A673 (cell line): ENCODE results near the gene LCE6A.

Source experiments
- EZH2 ChIP-seq: fragments of 200-600 bp; sonication (generic); IDR thresholded peaks from 2 replicates; pipeline ENCODE4 v1.6.1; 2017; ENCODE audit warnings: borderline replicate concordance, low read depth, mild to moderate bottlenecking, mixed read lengths, antibody characterized with exemption, low read length; ENCODE audit not compliant: poor library complexity, severe bottlenecking
- TF ChIP-seq, protein P1 (sequence below): fragments of 300-800, 200-600 bp; sonication (generic); conservative IDR thresholded peaks from 2 replicates; pipeline ENCODE4 v1.5.1; 2017; ENCODE audit warnings: low read depth, mild to moderate bottlenecking, antibody characterized with exemption, low read length, moderate library complexity, mixed read lengths

DNA sequence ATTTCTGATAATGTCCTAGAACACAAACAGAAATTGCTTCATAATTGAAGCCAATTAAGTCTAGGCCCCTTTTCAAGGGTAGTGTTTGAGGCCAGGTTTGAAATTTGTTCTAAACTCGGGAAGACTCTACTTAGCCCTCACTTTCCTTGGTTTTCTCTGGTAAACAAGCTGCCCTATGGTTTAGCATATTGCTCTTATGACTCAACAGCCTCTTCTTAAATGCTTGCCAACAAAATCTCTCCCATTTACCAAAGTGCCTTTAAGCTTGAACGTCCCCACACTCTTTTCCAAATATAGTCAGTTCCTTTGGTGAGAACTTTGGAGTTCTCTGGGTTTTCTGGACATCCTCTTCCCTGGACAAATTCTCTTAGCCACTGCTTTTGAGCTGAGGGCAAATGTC is 5.8 kb upstream of the LCE6A start:
- TF ChIP-seq, protein P1, sequence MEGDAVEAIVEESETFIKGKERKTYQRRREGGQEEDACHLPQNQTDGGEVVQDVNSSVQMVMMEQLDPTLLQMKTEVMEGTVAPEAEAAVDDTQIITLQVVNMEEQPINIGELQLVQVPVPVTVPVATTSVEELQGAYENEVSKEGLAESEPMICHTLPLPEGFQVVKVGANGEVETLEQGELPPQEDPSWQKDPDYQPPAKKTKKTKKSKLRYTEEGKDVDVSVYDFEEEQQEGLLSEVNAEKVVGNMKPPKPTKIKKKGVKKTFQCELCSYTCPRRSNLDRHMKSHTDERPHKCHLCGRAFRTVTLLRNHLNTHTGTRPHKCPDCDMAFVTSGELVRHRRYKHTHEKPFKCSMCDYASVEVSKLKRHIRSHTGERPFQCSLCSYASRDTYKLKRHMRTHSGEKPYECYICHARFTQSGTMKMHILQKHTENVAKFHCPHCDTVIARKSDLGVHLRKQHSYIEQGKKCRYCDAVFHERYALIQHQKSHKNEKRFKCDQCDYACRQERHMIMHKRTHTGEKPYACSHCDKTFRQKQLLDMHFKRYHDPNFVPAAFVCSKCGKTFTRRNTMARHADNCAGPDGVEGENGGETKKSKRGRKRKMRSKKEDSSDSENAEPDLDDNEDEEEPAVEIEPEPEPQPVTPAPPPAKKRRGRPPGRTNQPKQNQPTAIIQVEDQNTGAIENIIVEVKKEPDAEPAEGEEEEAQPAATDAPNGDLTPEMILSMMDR: no peak
- no peak for TF ChIP-seq EZH2
